Stimulated activated CD4-positive, alpha-beta T cell treated with anti-CD3 and anti-CD28 coated beads, Interleukin-1b, Interleukin-23, amount 100 ng/mL, for 1 hour (primary cell): ENCODE measurements around the gene SIAH1.
"Not testable (repeated sequence)": the region's sequence is repeated elsewhere in the genome, so short reads cannot be mapped to it uniquely, and the experiment has no call there.

Source experiments
- DNase-seq, 2 donors: peaks; one replicate each; pipeline ENCODE4 v3.0.0-alpha.2; 2020; ENCODE audit warnings: low read depth in 2 of 2

Gene SIAH1

GRCh38 chr16:48366165-48367093 lies 18.8 kb downstream of the SIAH1 start:
- DNase-seq, result no peak

GRCh38 chr16:48365601-48366164 lies 19.5 kb downstream of the SIAH1 start:
- peak; percentile 44 to 46 for DNase-seq

- DNase-seq, result no peak
Measured at GRCh38 chr16:48365025-48365600, 20.1 kb downstream of the SIAH1 start.

GRCh38 chr16:48361540-48362144 lies 23.6 kb downstream of the SIAH1 start:
- no peak for DNase-seq

DNA sequence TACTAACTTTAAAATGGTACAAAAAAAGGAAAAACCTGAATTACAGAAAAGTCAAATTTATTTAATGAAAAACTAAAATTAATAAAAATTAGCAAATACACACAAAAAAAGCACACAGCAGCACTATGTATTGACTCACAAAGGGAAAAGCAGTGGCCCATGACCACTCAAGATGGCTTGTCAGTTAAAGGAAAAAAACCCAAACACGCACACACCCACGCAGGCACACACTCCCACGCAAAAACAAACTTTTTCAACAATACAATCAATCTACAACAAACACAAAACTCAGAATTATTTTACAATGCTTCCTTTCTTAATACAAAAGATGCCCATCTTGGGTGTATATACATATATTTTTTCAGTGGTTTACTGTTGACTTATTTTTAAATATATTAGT lies 24.2 kb downstream of the SIAH1 start:
- DNase-seq, result no peak

- DNase-seq, result no peak
Measured at GRCh38 chr16:48359983-48360382, 25.2 kb downstream of the SIAH1 start.

DNA sequence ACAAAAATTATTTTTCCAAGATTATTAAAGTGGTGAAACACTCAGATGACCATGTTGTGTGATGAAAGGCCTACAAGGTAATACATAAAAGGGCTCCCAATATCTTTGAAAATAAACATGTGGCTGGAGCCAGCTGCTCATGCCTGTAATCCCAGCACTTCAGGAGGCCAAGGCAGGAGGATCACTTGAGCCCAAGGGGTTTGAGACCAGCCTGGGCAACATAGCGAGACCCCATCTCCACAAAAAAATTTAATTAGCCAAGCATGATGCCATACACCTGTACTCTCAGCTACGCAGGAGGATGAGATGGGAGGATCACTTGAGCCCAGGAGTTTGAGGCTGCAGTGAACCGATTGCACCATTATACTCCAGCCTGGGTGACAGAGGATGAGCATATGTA lies 26.8 kb downstream of the SIAH1 start:
- no peak for DNase-seq

- DNase-seq, result no peak
Measured at GRCh38 chr16:48356633-48357376, 28.4 kb downstream of the SIAH1 start.

DNA sequence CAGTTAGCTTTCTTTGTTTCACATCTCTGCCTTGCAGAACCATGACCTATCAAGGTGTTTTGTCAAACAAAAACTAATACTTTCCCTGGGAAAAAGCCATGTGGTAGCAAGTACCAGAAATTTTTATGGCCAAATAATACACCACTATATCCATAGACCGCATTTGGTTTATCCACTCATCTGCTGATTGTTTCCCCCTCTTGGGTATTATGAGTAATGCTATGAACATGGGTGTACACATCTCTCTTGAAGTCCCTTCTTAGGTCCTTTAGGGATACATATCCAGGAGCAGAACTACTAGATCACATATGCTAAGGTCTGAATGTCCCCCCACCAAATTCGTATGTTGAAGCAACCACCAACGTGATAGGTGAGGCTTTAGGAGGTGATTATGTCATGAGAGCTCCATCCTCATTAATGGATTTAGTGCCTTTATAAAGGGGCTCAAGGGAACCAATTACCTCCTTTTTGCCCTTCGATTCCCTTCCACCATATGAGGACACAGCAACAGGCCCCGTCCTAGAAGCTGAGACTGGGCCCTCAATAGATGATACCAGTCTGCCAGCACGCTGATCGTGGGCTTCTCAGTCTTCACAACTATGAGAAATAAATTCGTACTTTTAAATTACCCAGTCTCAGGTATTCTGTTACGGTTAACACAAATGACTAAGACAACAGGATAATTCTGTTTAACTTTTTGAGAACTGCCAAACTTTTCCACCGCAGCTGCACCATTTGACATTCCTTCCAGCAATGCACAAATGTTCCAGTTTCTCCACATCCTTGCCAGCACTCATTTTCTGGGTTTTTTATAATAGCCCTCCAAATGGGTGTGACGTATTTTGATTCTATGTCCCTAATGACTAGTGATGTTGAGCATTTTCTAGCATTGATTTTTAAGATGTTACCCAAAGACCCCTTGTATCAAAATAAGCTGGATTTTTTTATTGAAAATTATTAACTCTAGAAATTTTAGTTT lies 30.0 kb downstream of the SIAH1 start:
- DNase-seq, result no peak

DNA sequence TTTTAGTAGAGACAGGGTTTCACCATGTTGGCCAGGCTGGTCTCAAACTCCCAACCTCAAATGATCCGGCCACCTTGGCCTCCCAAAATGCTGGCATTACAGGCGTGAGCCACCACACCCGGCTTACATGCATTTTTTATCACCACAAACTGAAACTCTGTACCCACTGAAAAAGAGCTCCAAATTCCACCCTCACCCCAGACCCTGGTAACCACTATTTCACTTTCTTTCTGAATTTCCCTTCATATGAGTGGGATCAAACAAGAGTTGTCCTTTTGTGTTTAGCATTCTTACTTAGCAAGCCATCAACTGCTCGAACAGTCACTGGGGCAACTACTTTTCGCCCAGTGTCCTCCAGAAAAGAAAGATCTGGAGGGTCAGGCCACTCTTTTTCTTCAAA lies 30.8 kb downstream of the SIAH1 start:
- not testable (repeated sequence) for DNase-seq

- DNase-seq, result peak in 1 of 2 donors; percentile 14
Measured at GRCh38 chr16:48353565-48354163, 31.5 kb downstream of the SIAH1 start.

- no peak for DNase-seq
Measured at GRCh38 chr16:48352648-48353390, 32.4 kb downstream of the SIAH1 start.

- no peak for DNase-seq
Measured at GRCh38 chr16:48350736-48351135, 34.5 kb downstream of the SIAH1 start.

- DNase-seq, result no peak
Measured at GRCh38 chr16:48347980-48348379, 37.2 kb downstream of the SIAH1 start.

DNA sequence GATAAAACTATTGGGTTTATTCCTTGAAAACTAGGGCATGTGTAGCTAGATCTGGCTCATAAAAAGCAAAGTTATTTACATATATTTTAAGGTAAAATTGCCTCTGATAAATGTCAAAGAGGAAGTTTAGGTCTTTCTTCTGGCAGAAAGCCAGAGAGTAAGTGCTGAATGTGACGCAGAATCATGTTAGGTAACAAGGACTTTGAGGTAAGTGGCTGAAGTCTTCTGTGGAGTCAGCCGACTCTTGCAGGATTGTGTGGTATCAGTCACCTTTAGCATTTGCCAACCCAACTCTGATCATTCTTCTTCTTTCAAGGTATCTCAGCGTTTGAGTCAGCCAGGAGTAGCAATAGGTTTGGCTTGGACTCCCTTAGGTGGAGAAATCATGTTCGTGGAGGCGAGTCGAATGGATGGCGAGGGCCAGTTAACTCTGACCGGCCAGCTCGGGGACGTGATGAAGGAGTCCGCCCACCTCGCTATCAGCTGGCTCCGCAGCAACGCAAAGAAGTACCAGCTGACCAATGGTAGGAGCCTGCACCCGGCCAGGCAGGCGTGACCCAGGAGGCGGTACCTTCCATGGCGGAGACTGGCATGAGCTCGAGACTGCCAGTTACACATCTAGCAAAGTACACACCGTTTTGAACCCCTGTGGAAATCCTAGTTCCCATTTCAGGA lies 37.9 kb downstream of the SIAH1 start:
- no peak for DNase-seq

DNA sequence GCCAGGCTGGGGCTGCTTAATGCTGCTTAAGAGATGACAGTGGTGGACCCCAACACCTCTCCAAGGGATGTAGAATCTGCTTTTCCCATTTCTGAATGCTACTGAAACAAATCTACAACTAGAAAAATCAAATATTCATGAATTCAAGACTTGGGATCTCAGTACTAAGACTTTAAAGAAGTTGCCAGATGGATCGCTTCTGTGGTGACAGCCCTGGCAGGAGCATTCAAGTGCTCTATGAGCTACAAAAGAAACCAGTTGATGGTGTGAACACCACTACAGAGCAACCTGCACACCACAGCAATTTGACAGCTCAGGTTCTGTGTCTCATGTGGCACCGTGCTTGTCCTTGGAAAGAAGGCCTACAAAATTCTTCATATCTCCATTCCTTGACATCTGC lies 42.6 kb downstream of the SIAH1 start:
- no peak for DNase-seq

DNA sequence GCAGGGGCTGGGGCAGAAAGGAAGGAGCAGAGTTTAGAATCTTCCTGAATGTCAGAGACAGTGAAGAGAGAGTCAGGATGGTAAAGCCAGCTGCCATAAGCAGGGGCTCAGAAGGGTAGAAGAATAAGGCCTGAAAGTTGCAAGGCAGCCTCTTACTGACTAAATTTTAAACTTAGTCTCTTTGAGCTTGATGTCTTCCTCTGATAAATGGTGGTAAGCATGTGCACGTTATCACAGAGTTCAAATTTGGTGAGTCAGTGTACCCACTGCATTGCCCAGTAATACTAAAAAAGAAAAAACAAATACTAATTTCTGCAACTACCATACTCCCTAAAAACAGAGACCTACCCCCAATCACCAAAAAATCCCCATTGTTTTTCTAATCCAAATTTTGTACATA lies 45.2 kb downstream of the SIAH1 start:
- DNase-seq, result no peak

DNA sequence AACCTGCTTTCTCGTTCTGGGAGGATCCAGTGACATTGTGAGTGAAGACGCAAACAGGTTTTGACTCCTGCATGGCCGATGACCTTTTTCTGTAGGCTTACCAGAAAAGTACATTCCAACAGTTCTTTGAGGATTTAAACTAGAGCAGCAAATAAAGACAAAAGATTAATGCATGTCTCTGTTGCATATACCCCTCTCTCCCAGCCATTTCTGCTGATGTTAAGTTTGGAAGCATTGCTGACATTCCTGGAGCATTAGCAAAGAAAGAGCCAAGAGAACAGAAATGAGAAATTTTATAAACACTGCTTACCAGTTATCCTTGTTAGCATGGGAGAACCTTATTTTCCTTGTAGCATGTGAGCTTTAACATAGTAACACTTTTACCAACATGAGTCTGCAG lies 49.3 kb downstream of the SIAH1 start:
- no peak for DNase-seq

DNA sequence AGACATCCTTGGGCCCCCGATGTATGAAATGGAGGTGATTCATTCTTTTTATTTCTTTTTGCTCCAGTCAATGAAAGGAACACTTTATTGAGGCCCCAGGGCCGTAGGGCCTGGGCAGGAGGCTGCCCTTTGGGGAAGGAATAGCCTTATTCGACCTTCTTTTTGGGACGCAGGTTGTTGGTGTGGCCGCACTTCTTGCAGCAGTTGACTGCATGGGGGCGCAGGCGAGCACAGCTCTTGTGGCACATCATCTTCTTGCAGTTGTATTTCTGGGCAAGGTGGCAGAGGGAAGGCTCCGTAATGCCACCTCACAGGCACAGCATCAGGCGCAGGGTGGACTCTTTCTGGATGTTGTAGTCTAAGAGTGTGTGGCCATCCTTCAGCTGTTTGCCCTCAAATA lies 50.9 kb downstream of the SIAH1 start:
- DNase-seq, result no peak
